ENCODE measurements around the gene APLP2. TPM values are rescaled to one million over a fixed set of nuclear protein-coding genes. Genes with fewer than 3 reads are reported as not detected.

Gene APLP2
- polyA plus RNA-seq, 3 donors = 486 to 622 (median 591) TPM

DNA sequence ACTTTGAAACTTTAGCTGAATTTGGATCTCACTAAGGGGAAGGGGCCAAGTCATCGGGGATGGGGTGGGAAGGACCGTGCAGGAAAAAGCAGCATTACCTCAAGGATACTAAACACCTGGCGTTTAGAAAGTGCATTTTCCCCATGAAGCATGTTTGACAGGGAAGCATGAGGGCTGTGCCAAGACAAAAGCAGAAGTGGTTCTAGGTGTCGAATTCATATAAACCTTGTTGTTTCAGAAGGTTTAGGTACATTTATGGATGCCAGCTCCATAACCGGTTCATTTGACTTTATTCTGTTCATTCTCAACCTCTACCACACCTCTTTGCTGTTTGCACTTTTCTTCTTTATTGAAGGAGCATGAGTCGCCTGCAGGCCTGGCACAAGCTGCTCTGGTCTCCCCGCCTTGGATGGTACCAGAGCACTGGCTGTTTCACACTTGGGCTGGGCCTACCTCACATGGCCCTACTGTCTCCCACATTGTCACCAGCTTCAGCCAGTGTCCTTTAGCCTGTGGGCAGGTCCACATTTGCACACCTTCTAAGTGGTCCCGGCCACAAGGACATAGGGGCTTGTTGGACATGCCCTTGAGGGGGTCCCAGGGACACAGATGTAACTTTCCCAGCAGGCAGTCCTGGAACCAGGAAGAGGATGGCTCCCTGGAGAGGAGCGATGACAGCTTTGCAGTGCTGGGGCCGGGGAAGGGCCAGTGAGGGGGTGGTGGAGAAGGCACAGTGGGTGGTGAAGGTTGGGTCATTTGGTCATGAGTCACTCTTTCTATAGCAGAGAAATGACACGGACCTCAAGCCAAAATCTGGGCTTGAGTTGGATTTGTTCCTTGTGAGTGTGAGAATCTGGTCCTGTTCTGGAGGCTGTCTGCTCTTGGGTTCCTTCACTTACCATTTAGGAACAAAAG is 86.7 kb downstream of the APLP2 start:
- Histone ChIP-seq H3K4me1 (ENCODE audit: control insufficient read depth in 1 of 2, insufficient read depth in 2 of 2, low read length in 2 of 2) (peaks cover 52 to 65% of the 10 kb centered on the region in 2 donors), H4K20me1 (ENCODE audit: insufficient read depth, low read length) (peaks cover 7% of the 10 kb centered on the region), H3K27ac (ENCODE audit: low read depth in 1 of 2, low read length in 2 of 2) (peak overlapping the region in 1 of 2 donors; percentile 36), H3K9me3 (replicated peaks in 1 of 2; ENCODE audit: control insufficient read depth in 1 of 2, insufficient read depth in 1 of 2, low read length in 2 of 2) (no peaks in the 10 kb centered on the region), H3K4me2 (replicated peaks; ENCODE audit: extremely low read depth, low read length, poor library complexity, severe bottlenecking) (no peak overlapping the region), H3K9ac (ENCODE audit: insufficient read depth, low read length, poor library complexity, severe bottlenecking) (no peak overlapping the region), H3K27me3 (ENCODE audit: control insufficient read depth in 2 of 2, insufficient read depth in 2 of 2, low read length in 2 of 2) (peaks cover 0 to 14% of the 10 kb centered on the region in 2 donors), H3K79me2 (ENCODE audit: insufficient read depth, low read length) (peaks cover 10% of the 10 kb centered on the region), H3K36me3 (replicated peaks in 1 of 2; ENCODE audit: control insufficient read depth in 1 of 2, insufficient read depth in 2 of 2, low read length in 2 of 2) (no peaks in the 10 kb centered on the region), H3K4me3 (replicated peaks in 1 of 3; ENCODE audit: low read depth in 2 of 3, low read length in 3 of 3) (no peak overlapping the region), H2AFZ (ENCODE audit: insufficient read depth, low read depth, low read length, poor library complexity, severe bottlenecking) (no peak overlapping the region)
- peaks cover 5 to 9% of the 10 kb centered on the region in 2 donors for H3K36me3 Mint-ChIP-seq
- peak overlapping the region; percentile 14 to 80 (median 69) for H3K27ac Mint-ChIP-seq
- peak; percentile 61 to 73 (median 61) for DNase-seq
- WGBS (ENCODE audit: insufficient coverage) = 81% methylated on average over 6 of the region's 11 CpGs
- peaks cover 16 to 26% (median 16%) of the 10 kb centered on the region in 3 donors for H3K27me3 Mint-ChIP-seq (ENCODE audit: low read depth in 3 of 3)
- H3K4me3 Mint-ChIP-seq = no peak overlapping the region
- intact Hi-C loops (cut with micrococcal nuclease) = no loop called here
- TF ChIP-seq, protein P1, sequence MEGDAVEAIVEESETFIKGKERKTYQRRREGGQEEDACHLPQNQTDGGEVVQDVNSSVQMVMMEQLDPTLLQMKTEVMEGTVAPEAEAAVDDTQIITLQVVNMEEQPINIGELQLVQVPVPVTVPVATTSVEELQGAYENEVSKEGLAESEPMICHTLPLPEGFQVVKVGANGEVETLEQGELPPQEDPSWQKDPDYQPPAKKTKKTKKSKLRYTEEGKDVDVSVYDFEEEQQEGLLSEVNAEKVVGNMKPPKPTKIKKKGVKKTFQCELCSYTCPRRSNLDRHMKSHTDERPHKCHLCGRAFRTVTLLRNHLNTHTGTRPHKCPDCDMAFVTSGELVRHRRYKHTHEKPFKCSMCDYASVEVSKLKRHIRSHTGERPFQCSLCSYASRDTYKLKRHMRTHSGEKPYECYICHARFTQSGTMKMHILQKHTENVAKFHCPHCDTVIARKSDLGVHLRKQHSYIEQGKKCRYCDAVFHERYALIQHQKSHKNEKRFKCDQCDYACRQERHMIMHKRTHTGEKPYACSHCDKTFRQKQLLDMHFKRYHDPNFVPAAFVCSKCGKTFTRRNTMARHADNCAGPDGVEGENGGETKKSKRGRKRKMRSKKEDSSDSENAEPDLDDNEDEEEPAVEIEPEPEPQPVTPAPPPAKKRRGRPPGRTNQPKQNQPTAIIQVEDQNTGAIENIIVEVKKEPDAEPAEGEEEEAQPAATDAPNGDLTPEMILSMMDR (IDR thresholded peaks at IDR 0.05) = no peak
- peaks cover 64% of the 10 kb centered on the region for H3K4me1 Mint-ChIP-seq
- H3K9me3 Mint-ChIP-seq = peaks cover 0 to 6% (median 0%) of the 10 kb centered on the region in 7 donors

DNA sequence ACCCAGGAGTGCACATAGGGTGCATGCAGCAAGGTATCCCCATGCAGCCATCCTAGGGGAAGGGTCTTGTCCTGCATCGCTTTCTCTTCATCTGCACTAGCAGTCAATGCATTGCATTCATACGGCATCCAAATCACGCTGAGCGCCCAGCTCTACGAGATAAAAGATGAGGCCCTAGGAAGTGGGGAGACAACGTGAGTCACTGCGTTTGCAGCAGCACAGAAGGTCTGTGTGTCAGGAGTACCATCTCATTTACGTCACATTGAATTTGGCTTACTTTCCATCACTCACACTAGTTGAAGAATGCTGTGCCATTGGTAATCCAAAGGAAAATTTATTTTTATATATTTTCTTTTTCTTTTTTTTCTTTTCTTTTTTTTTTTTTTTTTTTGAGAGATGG is 87.4 kb downstream of the APLP2 start:
- peaks cover 71% of the 10 kb centered on the region for H3K4me1 Mint-ChIP-seq
- Histone ChIP-seq H3K27me3 (ENCODE audit: control insufficient read depth in 2 of 2, insufficient read depth in 2 of 2, low read length in 2 of 2) (peaks cover 0 to 14% of the 10 kb centered on the region in 2 donors), H3K36me3 (replicated peaks in 1 of 2; ENCODE audit: control insufficient read depth in 1 of 2, insufficient read depth in 2 of 2, low read length in 2 of 2) (no peaks in the 10 kb centered on the region), H3K4me3 (replicated peaks in 1 of 3; ENCODE audit: low read depth in 2 of 3, low read length in 3 of 3) (no peak overlapping the region), H3K27ac (ENCODE audit: low read depth in 1 of 2, low read length in 2 of 2) (peak overlapping the region in 1 of 2 donors; percentile 36), H2AFZ (ENCODE audit: insufficient read depth, low read depth, low read length, poor library complexity, severe bottlenecking) (no peak overlapping the region), H3K9me3 (replicated peaks in 1 of 2; ENCODE audit: control insufficient read depth in 1 of 2, insufficient read depth in 1 of 2, low read length in 2 of 2) (no peaks in the 10 kb centered on the region), H3K4me2 (replicated peaks; ENCODE audit: extremely low read depth, low read length, poor library complexity, severe bottlenecking) (no peak overlapping the region), H4K20me1 (ENCODE audit: insufficient read depth, low read length) (peaks cover 14% of the 10 kb centered on the region), H3K9ac (ENCODE audit: insufficient read depth, low read length, poor library complexity, severe bottlenecking) (no peak overlapping the region), H3K4me1 (ENCODE audit: control insufficient read depth in 1 of 2, insufficient read depth in 2 of 2, low read length in 2 of 2) (peaks cover 59 to 73% of the 10 kb centered on the region in 2 donors), H3K79me2 (ENCODE audit: insufficient read depth, low read length) (peaks cover 18% of the 10 kb centered on the region)
- peaks cover 16 to 26% (median 17%) of the 10 kb centered on the region in 3 donors for H3K27me3 Mint-ChIP-seq (ENCODE audit: low read depth in 3 of 3)
- H3K9me3 Mint-ChIP-seq = peaks cover 0 to 6% (median 0%) of the 10 kb centered on the region in 7 donors
- WGBS (ENCODE audit: insufficient coverage) = no CpG with 5 or more reads among the region's 8 CpGs
- no peak overlapping the region for H3K4me3 Mint-ChIP-seq
- H3K27ac Mint-ChIP-seq = peak overlapping the region in 3 of 7 donors; percentile 14 to 65 (median 51)
- intact Hi-C loops (cut with micrococcal nuclease) = no loop called here
- peaks cover 5 to 8% of the 10 kb centered on the region in 2 donors for H3K36me3 Mint-ChIP-seq
- DNase-seq = no peak
- TF ChIP-seq, protein P1 (IDR thresholded peaks at IDR 0.05) = no peak
